Brain microvascular endothelial cell (primary cell): ENCODE results near the gene CACNA2D3.

Source experiments
- DNase-seq: peaks from one replicate; pipeline ENCODE4 v3.0.0-alpha.2; 2020
- H3K27ac ChIP-seq: fragments of 250-450 bp; sonication (Bioruptor Pico); 2 replicates; pipeline ENCODE4 v1.5.1; 2020; ENCODE audit warnings: mild to moderate bottlenecking, moderate library complexity
- H3K27me3 ChIP-seq: fragments of 250-450 bp; sonication (Bioruptor Pico); replicated peaks from 2 replicates; pipeline ENCODE4 v1.5.1; 2020; ENCODE audit warnings: mild to moderate bottlenecking
- H3K36me3 ChIP-seq: fragments of 250-450 bp; sonication (Bioruptor Pico); replicated peaks from 2 replicates; pipeline ENCODE4 v1.5.1; 2020; ENCODE audit warnings: mild to moderate bottlenecking
- H3K4me3 ChIP-seq: 2 replicates; pipeline ENCODE4 v1.5.1; 2011; ENCODE audit warnings: low read depth, mild to moderate bottlenecking, control low read depth, low read length, moderate library complexity
- CTCF ChIP-seq: IDR thresholded peaks from 2 replicates; pipeline ENCODE4 v1.5.1; 2011; ENCODE audit warnings: low read depth, mild to moderate bottlenecking, moderate library complexity, low read length, control low read depth, inconsistent platforms; ENCODE audit errors: missing control alignments
- in situ Hi-C: cut with HindIII; loops from 2 replicates; pipeline ENCODE4 v1.10.0; 2017; ENCODE audit warnings: low sequenced_read_pairs, low pct_ligation_motif_present

CACNA2D3 gene

GRCh38 chr3:54131890-54132289, 9.5 kb downstream of the CACNA2D3 start:
- in situ Hi-C loops, result no loop called here
- Histone ChIP-seq H3K27me3 (no peaks in the 10 kb centered on the region), H3K4me3 (no peak overlapping the region), H3K27ac (no peak overlapping the region), H3K36me3 (no peaks in the 10 kb centered on the region)
- TF ChIP-seq CTCF, result no peak
- DNase-seq, result no peak

GRCh38 chr3:54132685-54133084, 10.3 kb downstream of the CACNA2D3 start:
- no peaks in the 10 kb centered on the region for H3K27me3 ChIP-seq
- DNase-seq, result no peak
- H3K27ac ChIP-seq, result no peak overlapping the region
- H3K4me3 ChIP-seq, result no peak overlapping the region
- in situ Hi-C loops, result no loop called here
- no peaks in the 10 kb centered on the region for H3K36me3 ChIP-seq
- no peak for TF ChIP-seq CTCF

GRCh38 chr3:54133196-54133595, 10.8 kb downstream of the CACNA2D3 start:
- Histone ChIP-seq H3K27me3 (no peaks in the 10 kb centered on the region), H3K36me3 (no peaks in the 10 kb centered on the region), H3K4me3 (no peak overlapping the region), H3K27ac (no peak overlapping the region)
- no peak for TF ChIP-seq CTCF
- no peak for DNase-seq
- in situ Hi-C loops, result no loop called here

- Histone ChIP-seq H3K4me3 (no peak overlapping the region), H3K36me3 (no peaks in the 10 kb centered on the region), H3K27ac (no peak overlapping the region), H3K27me3 (no peaks in the 10 kb centered on the region)
- in situ Hi-C loops, result no loop called here
- no peak for TF ChIP-seq CTCF
- no peak for DNase-seq
These were observed 11.8 kb downstream of the CACNA2D3 start for GRCh38 chr3:54134155-54134554.

GRCh38 chr3:54134713-54135112, 12.4 kb downstream of the CACNA2D3 start:
- Histone ChIP-seq H3K4me3 (no peak overlapping the region), H3K36me3 (no peaks in the 10 kb centered on the region), H3K27ac (no peak overlapping the region), H3K27me3 (no peaks in the 10 kb centered on the region)
- in situ Hi-C loops, result no loop called here
- TF ChIP-seq CTCF, result no peak
- DNase-seq, result no peak

GRCh38 chr3:54137311-54137710, 15.0 kb downstream of the CACNA2D3 start:
- no peaks in the 10 kb centered on the region for H3K36me3 ChIP-seq
- in situ Hi-C loops, result no loop called here
- no peaks in the 10 kb centered on the region for H3K27me3 ChIP-seq
- no peak overlapping the region for H3K4me3 ChIP-seq
- no peak for TF ChIP-seq CTCF
- DNase-seq, result no peak
- H3K27ac ChIP-seq, result no peak overlapping the region
